IPS DF 4.7 (cell line): ENCODE data around the gene RAB28.

Experiments
- DNase-seq: peaks from one replicate; pipeline ENCODE4 v3.0.0-alpha.2; 2013; ENCODE audit warnings: low spot score; ENCODE audit errors: extremely low read depth

The RAB28 gene

DNA sequence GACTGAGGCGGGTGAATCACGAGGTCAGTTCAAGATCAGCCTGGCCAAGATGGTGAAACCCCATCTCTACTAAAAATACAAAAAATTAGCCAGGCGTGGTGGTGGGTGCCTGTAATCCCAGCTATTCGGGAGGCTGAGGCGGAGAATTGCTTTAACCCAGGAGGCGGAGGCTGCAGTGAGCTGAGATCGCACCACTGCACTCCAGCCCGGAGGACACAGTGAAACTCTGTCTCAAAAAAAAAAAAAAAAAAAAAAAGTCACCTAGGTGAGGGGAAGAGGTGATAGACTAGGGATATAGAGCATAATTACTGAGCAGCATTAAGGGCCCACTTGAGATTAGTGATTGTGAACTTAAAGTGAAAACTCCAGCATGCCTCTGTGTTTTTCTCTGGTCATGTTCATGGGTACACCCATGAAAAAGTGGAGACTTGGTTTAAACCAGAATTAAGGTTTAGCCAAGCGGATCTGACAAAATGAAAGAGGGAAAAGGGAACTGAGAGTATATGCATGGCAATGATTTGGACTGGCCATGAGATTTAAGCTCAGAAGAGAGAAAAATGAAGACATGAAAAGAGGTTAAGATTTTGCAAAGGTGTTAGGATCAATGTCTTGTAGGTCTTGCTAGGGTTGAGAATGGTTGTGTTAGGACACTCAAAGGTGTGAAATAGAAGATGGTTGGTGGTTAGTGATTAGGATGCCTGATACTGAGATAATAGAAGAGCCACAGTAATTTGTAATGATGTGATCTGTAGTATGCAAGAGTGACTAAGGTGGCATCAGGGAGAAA, 105.0 kb downstream of the RAB28 start:
- no peak for DNase-seq

DNA sequence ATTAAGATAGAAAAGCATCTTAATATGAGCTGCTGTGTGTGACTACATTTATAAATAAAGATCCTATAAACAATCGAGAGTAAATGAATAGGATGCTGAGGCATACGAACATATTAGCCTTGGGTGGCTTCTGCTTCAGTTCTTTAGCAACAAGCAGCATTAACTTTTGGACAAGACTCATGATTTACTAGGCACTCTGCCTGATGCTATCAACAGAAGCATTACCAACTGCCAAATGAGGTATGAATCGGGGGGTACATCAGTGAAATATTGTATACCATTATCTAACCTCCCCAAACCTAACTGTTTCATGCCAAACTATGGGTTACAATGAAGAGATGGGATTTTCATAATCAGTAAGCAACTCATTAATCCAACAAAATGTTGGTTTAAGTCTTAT, 113.1 kb downstream of the RAB28 start:
- no peak for DNase-seq

DNA sequence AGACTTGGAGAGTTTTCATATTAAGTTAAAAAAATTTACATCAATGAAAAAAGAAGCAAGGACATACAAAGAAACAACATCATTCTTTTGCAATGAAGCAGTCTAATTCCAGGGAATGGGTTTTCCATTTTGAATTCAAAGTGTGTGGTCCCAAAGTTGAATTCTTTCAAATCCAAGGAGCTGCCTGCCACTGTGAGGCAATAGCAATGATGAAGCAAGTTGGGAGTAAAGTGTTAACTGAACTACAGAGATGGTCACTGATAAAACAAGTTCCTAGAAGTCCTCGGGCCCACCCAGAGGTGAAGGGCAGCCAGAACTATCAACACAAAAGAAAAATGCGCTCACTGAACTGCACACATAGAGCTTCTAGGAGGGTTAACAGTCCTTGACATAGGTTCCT, 115.9 kb downstream of the RAB28 start:
- DNase-seq, result no peak

DNA sequence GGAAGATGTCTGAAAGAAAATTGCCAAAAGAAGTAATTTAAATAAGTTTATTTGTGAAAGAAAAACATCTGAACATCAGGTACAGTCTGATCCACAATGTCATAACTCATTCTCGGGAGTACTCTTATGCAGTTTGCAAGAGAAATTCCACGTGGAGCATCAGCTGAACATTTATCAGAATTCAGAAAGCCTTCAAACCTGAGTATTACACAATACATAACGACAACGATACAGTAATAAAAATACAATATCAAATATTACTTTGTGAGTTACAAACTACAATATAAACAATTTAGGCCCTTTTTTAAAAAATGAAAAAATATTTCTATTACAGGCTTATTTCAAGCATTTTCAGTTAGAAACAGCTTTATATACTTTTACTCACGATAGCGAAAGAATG, 116.4 kb downstream of the RAB28 start:
- no peak for DNase-seq

DNA sequence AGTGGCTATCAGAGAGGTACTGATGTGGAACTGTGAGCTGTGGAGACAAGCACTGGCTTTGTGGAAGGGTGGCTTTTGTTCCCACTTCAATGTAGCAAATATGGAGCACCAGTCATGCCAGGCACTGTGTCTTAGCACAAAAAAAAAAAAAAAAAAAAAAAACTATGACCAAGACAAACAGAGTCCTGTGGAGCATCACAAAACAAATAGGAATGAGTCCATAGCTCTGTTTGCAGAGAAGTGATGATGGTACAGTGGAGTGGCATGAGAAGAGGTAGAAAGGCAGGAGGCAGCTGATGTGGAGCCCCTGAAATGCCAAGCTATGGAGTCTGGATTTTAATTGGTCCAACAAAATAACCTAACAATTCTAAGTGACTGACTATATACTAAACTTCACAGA, 116.9 kb downstream of the RAB28 start:
- no peak for DNase-seq

DNA sequence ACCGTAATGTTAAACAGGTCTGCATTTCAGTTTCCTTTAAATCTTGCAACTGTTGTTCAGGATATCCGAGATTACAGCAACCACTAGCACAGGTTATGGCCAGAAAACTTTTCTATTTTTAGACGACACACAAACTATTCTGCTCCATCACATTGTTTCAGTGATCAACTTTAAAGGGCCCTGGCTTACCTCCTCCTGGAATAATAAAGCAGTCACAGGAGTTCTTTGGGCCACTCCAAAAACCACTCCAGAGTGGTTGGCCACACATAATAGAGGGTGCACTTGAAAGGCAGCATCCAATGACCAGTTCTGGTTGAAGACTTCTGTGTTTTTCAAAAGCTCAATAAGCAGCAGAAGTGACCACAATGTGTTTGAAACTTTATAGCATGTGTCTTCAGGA, 118.9 kb downstream of the RAB28 start:
- DNase-seq, result no peak

DNA sequence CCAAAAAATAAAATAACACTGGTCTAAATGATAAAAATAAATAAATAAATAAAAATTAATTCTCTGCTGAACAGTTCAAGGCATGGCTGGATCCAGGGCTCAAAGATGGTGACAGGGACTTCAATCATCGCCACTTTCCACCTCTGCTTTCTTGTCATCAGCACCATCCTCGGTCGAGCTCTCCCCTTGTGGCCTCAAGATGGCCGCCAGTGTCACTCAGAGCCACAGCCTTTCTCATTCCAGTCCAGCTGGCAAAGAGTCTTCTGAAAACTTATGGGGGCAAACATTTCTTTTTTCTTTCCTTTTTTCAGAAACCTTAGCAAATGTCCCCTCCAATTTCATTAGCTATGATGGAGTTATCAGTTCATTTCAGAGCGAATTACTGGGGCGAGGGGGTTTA, 119.5 kb downstream of the RAB28 start:
- no peak for DNase-seq

DNA sequence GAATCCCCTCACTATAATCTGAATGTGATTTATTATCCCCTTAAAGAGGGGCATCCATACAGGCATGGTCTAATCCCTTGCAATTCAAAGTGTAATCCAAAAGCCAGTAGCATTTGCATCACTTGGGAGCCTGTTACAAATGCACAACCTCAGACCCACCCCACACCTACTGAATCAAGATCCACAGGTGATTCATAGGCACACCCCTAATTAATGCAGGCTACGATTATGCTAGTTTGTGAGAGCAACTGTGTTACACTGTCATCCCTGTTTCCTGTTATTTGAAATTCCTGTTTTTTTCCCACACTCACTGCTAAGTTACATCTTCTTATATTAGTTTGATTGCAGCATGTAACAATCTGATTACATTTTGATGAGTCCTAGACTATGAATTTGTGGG, 120.0 kb downstream of the RAB28 start:
- DNase-seq, result no peak

DNA sequence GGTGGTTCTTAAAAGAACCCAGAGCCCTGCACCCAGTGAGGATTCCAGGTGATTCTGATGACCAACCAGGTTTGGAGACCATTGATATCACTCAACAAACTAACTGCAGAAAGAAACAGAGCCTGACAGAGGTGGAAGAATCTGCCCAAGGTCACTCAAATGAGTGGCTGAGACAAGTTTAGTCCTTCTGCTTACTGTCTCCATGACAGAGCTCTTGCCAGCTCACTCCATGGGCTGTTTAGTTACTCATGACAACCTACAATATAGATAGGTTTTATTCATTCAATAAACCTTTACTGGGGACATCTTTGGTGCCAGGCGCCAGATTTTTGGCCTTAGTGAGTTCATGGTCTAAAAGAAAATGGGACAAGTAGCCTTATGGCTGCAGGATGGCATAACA, 124.3 kb downstream of the RAB28 start:
- DNase-seq, result no peak

DNA sequence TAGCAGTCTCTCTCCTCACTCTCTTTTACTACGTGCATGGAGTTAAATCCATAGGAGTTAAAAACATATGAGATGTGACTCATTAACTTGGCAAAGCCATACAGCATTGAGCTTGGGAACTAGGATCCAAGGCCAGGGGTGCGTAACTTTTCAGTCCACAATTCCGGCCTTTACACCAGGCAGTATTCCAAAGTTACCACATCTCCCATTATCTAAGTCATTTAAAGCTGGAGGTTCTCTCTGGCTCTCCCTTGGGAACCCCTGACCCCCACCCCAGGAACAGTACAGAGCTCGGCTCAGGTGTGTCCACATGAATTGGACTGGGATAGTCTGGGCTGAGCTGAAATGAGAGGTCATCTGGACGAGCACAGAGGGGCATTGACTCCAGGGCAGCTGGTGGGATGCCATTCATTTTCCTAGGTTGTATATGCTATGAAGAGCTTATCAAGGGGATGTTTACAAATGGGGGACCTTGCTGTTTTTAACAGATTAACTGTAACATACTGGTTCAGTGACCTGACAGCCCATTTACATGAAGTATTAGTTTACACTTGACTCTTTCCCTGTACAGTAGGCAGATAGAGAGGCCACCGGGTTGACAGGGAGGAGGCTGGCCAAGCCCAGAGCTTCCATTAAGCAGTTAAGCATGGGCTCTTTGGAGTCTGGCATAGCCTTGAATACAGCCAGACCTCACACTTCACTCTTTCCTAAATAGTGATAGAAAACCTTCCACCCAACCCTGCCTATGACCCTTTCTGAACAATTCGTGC, 128.8 kb downstream of the RAB28 start:
- DNase-seq, result no peak

DNA sequence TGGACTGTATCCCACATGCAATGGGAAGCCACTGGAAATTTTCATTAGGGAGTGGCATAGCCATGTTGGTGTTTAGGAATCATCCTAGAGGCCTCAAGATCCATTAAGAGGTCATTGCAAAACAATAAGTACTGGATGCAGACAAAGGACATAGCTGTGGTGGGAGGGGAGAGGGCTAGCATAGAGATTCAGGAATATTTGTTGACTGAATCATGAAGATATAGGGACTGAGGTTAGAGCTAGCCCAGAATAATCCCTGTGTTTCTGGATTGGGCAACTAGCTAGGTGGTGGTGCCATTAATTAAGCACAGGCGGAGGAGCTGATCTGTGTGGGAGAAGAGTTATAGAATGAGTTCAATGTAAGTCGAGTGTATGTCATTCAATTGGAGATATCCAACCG, 135.0 kb downstream of the RAB28 start:
- no peak for DNase-seq

DNA sequence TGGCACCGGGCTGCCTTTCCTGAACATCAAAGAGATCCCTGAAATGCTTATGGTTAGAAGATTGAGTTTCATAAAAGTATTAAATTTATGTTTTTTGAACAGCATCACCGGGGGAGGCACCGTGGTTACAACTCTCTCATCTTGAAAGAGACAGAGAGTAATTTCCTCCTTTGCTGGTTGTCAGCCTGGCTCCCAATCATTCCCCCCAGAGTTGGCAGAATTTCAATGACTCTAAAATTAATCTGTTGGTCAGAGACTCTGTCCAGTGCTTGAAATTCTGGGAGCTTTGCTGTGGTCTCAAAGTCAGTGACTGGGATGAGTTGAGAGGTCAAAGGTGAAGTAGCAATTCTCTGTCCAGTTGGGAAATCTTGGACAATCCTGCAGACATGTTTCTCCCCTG, 135.9 kb downstream of the RAB28 start:
- DNase-seq, result no peak

DNA sequence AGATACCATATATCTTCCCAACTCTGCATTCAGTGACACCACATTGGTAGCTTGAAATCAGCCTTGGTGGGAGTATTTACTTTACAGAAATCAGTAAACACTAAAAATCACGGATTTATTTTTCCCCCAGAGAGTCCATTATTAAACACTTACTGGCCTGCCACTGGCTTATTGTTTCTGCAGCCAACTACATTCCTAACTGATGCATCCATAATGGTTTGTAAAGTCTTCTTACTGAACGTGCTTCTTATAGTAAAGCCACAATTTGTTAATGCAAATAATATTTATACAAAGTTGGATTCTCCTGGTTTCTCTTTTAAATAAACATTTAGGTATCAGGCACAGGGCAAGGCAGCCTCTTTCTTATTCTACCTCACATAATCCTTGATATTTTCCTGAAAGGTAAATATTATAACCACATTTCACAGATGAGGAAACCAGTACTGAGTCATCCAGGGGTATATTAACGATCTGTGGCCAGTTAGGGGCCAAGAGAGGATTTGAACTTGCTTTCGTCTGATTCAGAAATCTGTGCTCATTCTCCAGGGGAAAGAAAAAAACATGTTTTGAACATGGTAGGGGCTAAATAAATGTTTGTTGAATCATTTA, 136.5 kb downstream of the RAB28 start:
- no peak for DNase-seq

DNA sequence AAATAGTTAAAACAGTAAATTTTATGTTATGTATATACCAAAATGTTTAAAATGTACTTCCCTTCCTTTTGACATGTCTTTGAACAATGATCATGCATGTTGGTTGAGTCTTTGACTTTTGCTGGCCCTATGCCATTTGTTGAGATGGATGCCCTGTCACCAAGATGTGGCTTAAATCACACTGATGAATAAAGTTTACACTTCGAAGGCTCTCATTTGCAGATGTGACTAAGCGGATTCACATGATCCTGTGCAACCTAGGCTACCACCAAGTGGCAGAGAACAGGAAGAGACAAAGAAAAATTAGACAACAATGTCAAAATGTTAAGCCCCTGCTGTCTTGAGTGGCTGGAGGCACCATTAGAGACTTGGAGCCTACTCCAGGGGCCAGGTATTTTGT, 139.9 kb downstream of the RAB28 start:
- no peak for DNase-seq

DNA sequence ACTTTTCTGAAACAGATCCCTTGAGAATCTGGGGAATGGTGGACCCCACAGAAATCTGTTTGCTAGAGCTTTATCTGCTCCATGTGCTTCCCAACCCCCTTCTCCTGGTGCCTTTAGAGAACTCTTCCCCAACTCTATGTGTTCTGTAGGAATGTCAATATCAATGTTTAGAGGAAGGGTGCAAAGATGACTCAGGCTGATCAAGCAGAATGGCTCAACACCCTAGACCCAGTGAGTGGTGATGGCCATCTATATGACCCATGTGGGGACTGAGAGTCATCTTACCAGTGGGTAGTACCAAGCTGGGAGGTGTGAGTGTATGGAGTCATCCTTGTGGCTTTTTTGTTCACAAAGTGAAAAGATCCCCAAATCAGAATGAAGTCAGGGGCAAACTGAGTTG, 143.5 kb downstream of the RAB28 start:
- DNase-seq, result no peak

DNA sequence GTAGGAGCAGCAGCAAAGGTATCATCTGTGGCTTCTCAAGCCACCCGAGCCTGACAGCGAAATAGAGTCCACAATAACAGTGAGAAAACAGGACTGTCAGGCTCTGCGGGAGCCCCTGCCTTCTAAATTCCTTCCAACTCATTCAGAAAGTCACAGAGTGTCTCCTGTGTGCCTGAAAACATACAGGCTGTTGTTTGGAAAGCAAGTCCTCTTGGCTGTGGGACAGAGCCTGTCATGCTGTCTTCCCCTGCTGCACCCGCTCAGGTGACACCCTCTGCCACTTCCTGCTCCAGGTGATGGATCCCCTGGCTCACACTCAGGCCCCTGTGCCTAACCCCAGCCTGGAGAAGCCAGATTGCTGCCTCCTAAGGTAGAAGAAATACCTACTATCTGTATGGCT, 152.3 kb downstream of the RAB28 start:
- DNase-seq, result no peak

DNA sequence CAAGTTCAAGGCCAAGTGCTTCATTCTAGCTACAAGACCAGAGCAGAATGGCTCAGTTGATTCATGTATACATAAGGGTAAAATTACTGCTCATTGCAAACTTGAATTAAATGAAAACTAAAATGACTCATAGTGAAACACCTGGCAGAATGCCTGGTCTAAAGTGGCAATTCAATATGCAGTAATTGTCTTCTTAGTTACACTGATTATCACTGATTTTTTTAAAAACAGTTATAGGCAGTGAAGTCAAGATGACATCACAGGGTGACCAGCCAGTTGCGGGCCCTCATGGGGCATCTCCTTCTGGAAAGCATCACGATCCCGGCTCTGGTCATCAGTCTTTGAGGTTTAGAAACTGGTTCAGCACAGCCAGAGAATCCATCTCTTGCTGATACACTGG, 154.2 kb downstream of the RAB28 start:
- no peak for DNase-seq

DNA sequence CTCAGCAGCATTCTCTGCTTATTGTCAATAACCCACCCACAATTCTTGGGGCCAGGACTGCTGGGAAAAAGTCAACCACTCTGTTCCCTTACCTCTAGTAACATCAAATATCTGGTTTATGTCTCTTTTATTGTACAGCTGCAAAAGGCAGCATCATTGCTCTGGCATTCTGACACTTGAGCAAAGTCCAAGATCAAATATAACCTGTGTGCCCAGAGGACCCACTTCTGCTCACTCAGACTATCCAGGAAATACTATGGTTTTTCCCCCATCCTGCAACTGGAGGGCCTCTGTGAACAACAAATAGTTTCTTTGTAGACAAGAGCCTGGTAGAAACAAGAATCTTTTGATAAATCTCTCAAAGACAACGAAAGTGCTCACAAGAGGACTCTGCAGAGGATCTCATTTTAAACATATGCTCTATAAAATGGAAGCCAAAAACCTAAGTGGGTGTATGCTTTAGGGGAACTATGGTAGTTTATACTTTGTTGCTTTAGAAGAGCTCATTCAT, 154.7 kb downstream of the RAB28 start:
- DNase-seq, result no peak

DNA sequence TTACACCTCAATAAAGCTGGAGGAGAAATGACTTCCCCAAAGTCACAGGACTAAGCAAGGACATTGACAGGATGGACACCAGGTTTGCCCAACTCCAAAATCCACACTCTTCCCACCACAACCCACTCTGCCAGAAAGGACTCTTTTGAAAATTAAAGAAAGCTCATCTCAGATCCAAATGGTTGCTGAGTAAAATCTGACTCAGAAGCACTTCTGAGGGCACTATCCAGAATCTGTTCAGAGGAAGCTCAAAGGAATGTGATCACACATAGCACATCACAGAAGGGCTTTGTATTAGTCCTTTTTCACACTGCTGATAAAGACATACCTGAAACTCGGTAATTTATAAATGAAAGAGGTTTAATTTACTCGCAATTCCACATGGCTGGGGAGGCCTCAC, 155.5 kb downstream of the RAB28 start:
- no peak for DNase-seq

DNA sequence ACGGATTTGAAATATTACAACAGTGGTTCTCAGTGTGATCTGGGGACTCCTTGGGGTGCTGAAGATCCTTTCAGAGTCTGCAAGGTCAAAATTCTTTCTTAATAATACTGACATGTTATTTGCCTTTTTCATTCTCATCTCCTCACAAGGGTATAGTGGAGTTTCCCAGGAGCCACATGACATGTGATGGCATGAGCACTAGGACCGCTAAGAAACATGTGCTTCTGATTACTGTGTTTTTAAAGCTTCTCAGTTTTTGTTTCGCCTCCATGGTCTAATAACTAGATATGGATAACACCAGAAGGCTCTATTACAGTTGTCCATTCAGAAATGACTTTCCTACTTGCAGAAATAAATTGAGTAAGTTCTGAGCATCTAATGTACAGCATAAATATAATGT, 156.1 kb downstream of the RAB28 start:
- no peak for DNase-seq

DNA sequence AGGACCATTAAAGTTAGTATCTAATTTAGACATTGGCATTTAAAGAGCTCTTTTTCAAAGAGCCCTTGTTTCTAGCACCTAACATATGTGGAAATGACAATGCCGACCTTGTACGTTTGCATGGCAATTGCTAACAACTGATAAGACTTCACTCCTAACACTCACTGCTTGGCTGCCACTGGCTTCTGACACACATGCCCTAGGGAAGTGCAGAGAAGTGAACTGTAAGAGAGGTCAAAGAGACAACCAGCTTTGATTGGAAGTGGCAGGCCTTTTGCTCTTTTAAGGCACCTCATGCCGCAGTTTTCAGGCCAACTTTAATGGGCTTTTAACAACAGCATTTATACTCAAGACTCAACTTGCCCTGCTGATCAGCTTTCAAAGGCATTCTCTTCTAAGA, 158.4 kb downstream of the RAB28 start:
- no peak for DNase-seq

DNA sequence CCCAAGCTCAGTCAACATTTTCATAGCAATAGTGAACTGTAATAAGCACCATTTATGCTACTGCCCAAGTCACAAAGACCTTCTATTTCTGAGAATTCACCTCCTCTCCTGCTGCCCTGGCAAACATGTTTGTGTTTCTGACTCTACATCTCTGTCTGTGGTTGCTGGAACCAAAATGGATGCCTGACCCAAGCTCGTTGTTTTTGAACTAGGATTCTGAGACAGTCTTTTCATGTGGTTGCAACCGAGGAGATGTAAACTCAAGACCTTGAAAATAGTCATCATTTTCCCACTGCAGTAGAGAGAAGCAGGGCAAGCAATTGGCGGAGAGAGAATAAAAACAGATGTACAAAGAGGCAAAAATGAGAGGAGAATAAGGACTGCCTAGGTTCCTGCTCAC, 160.2 kb downstream of the RAB28 start:
- DNase-seq, result no peak
